HG02642 (cell line): ENCODE results near the gene NKTR.
"Not testable (repeated sequence)": the region's sequence is repeated elsewhere in the genome, so short reads cannot be mapped to it uniquely, and the experiment has no call there.

Source experiments
- ATAC-seq: cut with Tn5 transposase; IDR thresholded peaks from one replicate; pipeline ENCODE4 v1.9.1; 2021; ENCODE audit warnings: mild to moderate bottlenecking; ENCODE audit not compliant: unreplicated experiment, poor library complexity

Gene NKTR

DNA sequence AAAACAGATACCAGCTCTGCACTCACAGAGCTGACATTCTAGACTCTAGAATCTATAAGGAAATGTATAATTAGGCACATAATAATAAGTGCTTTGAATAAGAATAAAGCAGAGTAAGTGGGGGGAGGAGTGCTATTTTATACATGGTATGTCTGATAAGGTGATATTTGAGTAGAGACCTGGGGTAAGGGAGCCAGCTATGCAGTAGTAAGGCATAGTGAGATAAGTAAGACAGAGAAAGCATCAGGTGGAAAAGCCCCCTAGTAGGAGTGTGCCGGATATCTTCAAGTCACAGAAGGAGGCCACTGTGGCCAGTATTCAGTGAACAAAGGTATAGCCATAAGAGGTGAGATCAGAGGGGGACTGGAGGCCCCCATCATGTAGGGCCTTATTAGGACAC is 6.9 kb upstream of the NKTR start:
- no peak for ATAC-seq

DNA sequence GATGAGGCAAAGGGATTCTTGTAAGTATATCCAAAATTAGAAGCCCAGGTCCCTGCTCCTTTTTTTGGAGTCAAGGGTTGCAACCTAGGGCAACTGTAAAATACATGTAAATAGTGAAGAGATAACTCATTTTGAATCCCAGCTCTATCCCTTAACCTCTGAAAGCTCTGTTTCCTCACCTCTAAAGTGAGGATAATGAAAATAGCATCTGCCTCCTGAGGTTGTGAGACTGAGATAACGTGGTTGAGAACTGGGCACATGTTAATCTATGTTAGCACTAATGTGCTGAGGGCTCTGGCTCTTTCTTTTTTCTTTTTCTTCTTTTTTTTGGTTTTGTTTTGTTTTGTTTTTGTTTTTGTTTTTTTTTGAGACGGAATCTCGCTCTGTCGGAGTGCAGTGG is 4.8 kb upstream of the NKTR start:
- ATAC-seq: no peak

DNA sequence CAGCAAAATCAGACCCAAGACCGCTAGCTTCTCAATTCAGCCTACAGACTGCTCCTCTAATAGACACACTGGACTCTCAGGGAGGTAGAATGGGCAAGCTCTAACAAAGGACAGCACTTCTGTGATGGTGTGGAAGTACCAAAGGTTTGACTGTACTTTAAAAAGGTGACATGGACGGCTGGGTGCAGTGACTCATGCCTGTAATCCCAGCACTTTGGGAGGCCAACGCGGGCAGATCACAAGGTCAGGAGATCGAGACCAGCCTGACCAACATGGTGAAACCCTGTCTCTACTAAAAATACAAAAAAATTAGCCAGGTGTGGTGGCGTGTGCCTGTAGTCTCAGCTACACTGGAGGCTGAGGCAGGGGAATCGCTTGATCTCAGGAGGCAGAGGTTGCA is 3.4 kb upstream of the NKTR start:
- not testable (repeated sequence) for ATAC-seq

DNA sequence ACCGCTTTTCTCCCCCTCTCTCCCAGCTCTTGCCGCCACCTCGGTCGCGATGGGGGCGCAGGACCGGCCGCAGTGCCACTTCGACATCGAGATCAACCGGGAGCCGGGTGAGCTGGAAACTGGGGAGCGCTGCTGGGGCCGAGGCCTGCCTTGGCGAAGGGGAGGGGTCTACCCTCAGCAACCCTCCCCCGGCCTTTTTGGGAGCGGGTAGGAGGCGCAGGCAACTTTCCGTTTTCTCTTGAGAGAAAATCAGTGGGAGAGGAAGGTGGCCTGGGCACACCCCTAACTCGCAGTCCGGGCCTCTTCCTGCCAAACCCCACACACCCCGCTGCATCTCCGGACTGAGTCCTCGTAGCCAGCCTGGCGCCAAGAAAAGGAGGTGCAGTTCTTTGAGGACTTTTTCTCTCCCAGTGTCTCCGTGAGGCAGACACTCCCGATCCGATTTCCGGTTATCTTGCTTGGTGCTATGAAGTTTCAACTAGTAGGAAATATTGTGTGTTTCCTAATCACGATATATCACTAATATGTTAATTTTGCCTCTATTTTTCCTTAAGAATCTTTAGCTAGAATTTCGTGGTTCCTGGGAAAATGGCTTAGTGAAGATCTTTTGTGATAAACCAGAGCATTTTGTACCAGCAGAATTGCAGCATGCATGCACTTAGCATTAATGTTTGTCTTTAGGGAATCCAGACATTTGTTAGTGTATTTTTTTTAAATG is 631 bp downstream of the NKTR start:
- no peak for ATAC-seq

DNA sequence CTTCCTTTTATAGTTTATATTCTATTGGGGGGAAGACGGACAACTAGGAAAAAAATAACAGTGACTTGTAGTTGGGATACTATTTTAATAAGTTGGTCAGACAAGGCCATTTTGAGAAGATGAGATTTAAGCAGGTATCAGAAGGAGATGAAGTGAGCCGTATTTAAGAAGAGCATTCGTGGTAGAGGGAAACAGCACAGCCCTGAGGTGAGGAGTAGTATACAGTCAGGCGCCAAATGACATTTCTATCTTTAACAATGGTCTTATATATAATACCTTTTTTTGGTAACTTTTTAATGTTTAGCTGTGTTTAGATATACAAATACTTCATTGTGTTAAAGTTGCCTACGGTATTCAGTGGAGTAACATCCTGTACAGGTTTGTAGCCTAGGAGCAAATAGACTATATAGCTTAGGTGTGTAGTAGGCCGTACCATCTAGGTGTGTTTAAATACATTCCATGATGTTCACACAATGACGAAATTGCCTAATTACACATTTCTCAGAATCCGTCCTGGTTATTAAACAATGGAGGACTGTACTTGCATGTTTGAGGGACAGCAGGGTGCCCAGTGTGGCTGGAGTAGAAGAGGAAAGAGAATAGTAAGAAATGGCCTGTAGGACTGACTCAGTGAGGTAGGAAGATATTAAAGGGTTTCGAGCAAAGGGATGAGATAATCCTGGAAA is 1.6 kb downstream of the NKTR start:
- no peak for ATAC-seq

DNA sequence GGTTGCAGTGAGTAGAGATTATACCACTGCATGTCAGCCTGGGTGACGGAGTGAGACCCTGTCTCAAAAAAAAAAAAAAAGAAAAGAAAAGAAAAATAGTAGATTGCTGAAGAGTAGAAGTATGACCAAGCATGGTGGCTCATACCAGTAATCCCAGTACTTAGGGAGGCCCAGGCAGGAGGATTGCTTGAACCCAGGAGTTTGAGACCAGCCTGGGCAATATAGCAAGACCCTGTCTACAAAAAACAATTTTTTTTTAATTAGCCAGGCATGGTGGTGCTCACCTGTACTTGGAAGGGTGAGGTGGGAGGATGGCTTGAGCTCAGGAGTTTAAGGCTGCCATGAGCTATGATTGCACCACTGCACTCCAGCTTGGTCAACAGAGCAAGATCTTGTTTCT is 2.5 kb downstream of the NKTR start:
- ATAC-seq: no peak

DNA sequence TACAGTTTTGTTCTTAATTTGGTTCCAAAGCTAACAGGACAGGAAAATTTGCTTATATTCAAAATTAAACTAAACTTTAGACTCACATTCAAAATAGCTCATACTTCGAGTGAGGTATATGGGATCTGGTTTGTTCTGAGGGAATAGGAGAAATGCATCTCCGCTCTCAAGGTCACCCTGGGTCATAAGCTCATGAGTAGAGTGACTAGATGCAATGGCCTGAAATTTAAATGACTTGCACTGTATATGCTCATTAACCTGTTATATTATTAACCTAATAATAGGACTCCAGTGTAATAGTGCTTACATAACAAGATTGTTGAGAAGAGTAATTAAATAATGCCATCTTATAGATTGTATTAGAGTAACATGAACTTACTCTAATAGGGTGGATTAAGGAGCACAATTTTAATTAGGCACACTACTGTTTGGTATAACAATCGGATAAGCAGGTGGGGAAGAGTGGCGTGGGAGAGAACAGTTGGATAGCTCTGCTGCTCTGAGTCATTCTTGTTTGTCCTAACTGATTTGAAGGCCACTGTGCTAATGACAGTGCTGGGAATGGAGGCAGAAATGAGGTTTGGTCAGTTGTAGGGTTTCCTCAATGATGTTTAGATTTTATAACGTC is 5.2 kb downstream of the NKTR start:
- no peak for ATAC-seq

DNA sequence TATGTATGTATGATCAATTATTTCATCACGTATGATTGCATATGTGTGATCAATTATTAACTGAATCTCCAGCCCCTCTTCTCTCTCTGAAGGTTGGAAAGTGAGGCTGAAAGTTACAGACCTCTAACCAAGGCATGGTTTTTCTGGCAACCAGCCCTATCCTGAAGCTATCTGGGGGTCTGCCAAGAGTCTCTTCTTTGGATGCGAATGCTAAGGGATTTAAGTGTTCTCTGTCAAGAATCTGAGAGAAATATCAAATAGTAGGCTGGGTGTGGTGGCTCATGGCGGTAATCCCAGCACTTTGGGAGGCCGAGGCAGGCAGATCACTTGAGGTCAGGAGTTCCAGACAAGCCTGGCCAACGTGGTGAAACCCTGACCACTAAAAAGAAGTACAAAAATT is 8.1 kb downstream of the NKTR start:
- ATAC-seq: no peak

DNA sequence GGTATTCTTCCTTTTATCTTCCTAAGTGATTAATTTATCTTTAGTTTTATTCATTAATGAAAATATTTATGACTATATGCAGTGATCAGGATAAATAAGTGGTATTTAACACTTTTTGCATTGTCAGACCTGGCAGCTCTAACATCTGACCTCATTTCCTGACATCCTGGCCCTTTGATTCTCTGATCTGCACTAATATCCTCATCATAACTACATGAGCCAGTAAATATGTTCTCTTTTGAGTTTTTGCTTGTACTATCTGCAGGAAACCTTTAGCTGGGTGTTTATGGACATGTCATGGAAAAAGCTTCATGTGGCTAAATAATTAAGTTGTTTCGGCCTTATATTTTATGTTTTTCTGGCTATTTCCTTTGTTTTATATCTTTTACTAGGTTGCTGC is 10.5 kb downstream of the NKTR start:
- no peak for ATAC-seq

DNA sequence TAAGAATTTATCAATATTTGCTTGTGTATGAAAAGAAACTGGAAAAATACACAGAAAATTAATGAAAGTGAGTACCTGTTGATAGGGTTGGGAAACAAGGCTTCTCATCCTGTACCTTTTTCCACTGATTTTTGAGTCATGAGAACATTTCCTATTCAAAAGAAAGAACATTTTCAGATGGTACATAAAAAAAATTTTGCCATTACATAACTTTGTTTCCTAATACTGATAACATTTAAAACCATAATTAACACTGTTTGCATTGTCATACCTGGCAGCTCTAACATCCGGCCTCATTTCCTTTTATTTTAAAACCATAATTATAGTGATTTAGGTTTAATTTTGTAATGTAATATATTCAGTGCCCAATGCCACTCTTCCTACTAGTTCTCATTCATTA is 11.7 kb downstream of the NKTR start:
- ATAC-seq: no peak

DNA sequence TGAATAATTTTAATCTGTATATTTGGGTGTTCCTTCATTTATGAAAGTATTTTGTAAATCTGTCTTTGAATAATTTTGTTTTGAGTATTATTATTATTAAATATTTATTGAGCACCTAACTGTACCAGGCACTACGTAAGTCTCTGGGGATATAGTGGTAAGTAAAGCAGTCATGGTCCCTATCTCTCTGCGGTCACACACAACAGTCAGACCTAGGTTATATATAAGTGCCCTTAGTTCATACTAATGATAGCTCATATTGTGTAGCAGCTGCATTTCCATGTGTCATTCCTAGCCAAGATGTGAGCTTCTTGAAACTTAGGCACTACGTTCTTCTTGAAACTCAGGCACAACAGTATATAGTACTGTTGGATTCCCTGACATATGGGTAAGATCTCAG is 12.4 kb downstream of the NKTR start:
- ATAC-seq: peak; percentile 68

DNA sequence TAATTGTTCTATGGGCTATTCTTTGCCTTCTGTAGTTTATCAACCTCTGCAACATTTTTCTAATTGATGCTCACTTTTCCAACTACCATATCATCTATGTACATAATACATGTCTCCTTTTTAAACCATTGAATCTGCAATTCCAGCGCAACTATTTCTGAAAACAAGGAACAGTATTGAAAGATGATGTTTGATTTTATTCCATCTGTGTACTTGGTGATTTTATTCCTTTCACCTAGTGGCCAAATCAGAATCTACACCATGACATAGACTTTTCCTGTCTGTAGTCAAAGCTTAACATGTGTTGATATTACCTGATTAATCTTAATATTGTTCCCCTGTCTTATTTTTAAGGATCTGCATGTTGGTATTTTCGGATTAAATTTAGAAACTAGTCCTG is 13.0 kb downstream of the NKTR start:
- ATAC-seq: no peak

DNA sequence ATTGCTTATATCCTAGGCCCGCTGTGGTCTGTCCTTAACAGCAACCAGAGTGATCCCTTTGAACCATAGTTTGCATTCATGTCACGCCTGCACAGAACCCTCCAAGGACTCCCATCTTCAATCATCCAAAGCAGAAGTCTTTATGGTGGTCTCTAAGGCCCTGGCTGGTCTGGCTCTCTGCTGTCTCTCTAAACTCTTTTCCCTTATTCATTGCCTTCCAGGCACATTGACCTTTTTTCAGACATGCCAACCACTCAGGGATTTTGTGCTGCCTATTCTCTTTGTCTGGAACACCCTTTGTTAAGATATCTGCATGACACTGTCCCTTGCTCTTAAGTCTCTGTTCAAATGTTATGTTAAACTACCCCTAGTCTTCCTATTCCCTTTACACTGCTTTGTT is 31.1 kb downstream of the NKTR start:
- ATAC-seq: no peak

DNA sequence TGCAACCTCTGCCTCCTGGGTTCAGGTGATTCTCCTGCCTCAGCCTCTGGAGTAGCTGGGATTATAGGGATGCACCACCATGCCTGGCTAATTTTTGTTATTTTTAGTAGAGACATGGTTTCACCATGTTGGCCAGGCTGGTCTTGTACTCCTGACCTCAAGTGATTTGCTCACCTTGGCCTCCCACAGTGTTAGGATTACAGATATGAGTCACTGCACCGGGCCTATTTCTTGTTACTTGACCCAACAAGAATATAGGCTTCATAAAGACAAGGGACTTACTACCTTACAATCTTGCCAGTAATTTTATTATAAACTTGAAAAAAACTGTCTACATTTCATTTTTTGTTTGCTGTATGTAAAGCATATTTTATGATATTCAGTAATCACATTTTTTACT is 31.7 kb downstream of the NKTR start:
- no peak for ATAC-seq

DNA sequence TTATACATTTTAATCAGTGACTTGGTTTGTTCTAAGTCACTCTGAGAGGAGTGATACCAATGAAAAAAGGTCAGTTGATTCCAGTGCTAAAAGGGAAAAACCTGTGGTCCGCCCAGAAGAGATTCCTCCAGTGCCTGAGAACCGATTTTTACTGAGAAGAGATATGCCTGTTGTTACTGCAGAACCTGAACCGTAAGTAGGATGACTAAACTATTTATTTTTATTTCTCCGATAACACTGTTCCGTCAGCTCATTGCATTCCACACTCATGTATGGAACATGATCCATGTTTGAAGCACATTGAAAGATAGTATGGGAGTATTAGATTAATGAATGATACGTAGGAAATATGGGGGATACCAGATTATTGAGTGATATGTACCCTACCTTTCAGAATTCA is 33.1 kb downstream of the NKTR start:
- no peak for ATAC-seq

DNA sequence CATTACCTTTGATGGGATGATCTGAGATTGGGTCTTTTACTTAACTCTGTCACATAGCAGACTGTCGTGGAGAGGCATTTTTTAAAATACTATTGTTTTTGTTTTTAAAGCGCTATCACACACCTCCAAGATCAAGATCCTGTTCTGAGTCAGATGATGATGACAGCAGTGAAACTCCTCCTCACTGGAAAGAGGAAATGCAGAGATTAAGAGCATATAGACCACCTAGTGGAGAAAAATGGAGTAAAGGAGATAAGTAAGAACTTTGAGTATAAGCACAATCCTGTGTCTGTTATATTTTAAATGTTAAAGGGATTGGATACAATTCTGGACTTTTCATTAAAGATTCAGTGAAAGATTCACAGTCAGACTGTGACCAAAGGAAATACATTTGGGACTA is 34.6 kb downstream of the NKTR start:
- ATAC-seq: no peak

DNA sequence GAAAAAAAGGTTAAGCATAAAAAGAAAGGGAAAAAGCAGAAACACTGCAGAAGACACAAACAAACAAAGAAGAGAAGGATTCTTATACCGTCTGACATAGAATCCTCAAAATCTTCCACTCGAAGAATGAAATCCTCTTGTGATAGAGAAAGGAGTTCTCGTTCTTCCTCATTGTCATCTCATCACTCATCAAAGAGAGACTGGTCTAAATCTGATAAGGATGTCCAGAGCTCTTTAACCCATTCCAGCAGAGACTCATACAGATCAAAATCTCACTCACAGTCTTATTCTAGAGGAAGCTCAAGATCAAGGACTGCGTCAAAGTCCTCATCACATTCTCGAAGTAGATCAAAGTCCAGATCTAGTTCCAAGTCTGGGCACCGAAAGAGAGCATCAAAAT is 36.5 kb downstream of the NKTR start:
- no peak for ATAC-seq

DNA sequence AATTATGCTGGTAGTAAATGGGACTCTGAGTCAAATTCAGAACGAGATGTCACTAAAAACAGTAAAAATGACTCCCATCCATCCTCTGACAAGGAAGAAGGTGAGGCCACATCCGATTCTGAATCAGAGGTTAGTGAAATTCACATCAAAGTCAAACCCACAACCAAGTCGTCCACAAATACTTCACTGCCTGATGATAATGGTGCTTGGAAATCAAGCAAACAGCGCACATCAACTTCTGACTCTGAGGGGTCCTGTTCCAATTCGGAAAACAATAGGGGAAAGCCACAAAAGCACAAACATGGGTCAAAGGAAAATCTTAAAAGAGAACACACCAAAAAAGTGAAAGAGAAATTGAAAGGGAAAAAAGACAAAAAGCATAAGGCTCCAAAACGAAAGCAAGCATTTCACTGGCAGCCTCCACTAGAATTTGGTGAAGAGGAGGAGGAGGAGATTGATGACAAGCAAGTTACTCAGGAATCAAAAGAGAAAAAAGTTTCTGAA is 37.9 kb downstream of the NKTR start:
- no peak for ATAC-seq

DNA sequence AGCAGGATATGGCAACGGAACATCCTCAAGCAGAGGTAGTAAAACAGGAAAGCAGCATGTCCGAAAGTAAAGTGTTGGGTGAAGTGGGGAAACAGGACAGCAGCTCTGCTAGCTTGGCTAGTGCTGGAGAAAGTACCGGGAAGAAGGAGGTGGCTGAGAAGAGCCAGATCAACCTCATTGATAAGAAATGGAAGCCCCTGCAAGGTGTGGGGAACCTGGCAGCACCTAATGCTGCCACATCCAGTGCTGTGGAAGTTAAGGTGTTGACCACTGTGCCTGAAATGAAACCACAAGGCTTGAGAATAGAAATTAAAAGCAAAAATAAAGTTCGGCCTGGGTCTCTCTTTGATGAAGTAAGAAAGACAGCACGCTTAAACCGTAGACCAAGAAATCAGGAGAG is 38.7 kb downstream of the NKTR start:
- ATAC-seq: no peak

DNA sequence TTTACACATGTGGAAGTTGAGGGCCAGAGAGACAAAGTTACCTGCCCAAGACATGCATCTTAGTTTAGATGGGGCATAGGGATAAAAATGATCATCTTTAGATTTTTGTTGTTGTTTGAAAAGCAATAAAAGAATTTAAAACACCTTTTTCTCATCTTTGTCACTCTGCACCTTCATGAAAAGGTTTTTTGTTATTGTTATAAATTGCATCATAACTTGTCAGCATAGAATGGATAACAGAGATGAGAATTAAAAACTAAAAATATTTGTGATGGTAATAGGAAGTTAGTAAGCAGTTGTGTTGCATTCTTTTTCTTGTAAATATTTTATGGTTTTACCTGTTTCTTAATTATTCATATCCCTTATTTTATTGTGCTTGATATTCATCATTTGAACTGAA is 39.6 kb downstream of the NKTR start:
- no peak for ATAC-seq

DNA sequence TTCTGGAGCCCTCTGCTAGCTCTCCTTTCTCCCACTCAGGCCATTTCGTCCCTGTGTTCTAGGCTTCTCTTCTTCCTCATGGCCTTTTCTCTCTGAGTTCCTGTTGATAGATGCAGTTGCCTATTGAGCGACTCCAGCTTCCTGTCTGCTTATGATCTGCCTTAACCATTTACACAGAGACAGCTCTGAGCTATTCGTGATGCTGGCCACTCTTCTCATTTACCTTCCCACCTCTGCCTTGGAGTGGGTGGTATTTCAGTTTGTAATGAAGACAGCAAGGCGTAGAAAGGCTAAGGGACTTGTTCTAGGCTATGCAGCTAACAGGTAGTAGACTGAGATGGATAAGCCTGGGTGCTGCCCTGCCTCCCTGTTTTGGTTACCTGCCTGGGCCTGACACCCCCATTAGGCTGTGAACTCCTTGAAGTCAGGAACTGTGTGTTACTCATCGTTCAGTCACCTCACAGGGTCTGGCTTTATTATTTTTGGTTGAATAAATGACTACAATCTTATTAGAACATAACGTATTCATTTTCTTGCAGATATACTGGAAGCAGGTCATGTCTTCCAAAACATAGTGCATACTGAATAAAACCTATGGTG is 40.4 kb downstream of the NKTR start:
- no peak for ATAC-seq
